ENCODE data around the gene VAV2.

DNA sequence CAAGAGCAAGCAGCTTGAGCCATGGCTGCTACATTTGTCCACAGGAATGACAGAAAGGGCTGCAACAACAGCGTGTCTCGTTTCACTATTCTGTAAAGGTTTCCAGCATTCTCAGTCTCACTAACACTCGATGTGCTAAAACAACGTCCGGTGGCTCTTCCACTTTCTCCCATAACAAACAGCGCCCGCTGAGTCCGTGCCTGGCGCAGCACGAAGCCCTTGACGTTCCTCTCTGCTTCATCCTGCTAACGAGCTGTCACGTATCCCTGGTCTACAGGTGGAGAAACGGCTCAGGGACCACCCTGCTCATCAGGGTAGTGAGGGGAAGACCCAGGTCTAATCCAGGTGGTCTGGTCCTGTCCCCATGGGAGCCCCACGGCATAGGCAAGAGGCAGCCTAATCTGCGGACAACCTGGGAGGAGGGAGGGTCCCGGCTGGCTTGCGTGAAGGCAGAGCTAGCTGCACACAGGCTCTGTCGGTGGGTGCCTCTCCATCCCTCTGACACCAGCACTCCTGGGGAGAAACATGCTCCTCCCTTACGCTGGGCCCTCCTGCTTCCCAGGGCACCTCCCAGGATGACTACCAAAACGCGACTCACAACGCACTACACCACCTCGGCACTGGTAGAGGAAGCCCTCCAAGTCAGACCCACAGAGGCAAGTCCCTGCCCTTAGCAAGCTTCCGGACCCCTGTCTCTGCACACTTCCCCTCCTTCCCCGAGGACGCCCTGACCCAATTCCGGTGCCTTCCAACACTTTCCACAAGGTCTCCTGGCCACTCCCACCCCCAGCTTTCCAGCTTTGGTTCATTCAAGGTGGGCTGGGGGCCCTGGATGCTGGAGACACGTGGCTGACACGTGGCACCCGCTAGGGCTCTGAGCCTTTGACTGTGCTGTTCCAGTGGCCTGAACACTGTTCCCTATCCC lies 43.3 kb downstream of the VAV2 start:
- TF ChIP-seq EP300 (IDR thresholded peaks at IDR 0.05) (no peak), POLR2A (IDR thresholded peaks at IDR 0.05) (no peak), POLR2AphosphoS5 (IDR thresholded peaks at IDR 0.05) (no peak)
- TF ChIP-seq, protein P1, sequence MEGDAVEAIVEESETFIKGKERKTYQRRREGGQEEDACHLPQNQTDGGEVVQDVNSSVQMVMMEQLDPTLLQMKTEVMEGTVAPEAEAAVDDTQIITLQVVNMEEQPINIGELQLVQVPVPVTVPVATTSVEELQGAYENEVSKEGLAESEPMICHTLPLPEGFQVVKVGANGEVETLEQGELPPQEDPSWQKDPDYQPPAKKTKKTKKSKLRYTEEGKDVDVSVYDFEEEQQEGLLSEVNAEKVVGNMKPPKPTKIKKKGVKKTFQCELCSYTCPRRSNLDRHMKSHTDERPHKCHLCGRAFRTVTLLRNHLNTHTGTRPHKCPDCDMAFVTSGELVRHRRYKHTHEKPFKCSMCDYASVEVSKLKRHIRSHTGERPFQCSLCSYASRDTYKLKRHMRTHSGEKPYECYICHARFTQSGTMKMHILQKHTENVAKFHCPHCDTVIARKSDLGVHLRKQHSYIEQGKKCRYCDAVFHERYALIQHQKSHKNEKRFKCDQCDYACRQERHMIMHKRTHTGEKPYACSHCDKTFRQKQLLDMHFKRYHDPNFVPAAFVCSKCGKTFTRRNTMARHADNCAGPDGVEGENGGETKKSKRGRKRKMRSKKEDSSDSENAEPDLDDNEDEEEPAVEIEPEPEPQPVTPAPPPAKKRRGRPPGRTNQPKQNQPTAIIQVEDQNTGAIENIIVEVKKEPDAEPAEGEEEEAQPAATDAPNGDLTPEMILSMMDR (IDR thresholded peaks at IDR 0.05) = no peak

All from sigmoid colon (tissue), 4 donors.